Measurements from ENCODE around the gene ZNF821.

- no peak for TF ChIP-seq POLR2AphosphoS5 (IDR thresholded peaks at IDR 0.05)
- TF ChIP-seq CTCF (IDR thresholded peaks at IDR 0.05): no peak
- TF ChIP-seq EP300 (IDR thresholded peaks at IDR 0.05): no peak
Observed at GRCh38 chr16:71840052-71840451, 43.9 kb downstream of the ZNF821 start.

Data from sigmoid colon (tissue), 4 donors.